Stimulated activated CD8-positive, alpha-beta memory T cell treated with anti-CD3 and anti-CD28 coated beads, Interleukin-2, amount 100 ng/mL, for 1 hour (primary cell): Measurements from ENCODE around the gene MARF1.
"Not testable (repeated sequence)": the region's sequence is repeated elsewhere in the genome, so short reads cannot be mapped to it uniquely, and the experiment has no call there.

Experiments used
- DNase-seq, 2 donors: peaks; one replicate each; pipeline ENCODE4 v3.0.0-alpha.2; 2020; ENCODE audit warnings: low read depth in 2 of 2

Gene MARF1, protein sequence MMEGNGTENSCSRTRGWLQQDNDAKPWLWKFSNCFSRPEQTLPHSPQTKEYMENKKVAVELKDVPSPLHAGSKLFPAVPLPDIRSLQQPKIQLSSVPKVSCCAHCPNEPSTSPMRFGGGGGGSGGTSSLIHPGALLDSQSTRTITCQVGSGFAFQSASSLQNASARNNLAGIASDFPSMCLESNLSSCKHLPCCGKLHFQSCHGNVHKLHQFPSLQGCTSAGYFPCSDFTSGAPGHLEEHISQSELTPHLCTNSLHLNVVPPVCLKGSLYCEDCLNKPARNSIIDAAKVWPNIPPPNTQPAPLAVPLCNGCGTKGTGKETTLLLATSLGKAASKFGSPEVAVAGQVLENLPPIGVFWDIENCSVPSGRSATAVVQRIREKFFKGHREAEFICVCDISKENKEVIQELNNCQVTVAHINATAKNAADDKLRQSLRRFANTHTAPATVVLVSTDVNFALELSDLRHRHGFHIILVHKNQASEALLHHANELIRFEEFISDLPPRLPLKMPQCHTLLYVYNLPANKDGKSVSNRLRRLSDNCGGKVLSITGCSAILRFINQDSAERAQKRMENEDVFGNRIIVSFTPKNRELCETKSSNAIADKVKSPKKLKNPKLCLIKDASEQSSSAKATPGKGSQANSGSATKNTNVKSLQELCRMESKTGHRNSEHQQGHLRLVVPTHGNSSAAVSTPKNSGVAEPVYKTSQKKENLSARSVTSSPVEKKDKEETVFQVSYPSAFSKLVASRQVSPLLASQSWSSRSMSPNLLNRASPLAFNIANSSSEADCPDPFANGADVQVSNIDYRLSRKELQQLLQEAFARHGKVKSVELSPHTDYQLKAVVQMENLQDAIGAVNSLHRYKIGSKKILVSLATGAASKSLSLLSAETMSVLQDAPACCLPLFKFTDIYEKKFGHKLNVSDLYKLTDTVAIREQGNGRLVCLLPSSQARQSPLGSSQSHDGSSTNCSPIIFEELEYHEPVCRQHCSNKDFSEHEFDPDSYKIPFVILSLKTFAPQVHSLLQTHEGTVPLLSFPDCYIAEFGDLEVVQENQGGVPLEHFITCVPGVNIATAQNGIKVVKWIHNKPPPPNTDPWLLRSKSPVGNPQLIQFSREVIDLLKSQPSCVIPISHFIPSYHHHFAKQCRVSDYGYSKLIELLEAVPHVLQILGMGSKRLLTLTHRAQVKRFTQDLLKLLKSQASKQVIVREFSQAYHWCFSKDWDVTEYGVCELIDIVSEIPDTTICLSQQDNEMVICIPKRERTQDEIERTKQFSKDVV (N-terminal part only)

DNA sequence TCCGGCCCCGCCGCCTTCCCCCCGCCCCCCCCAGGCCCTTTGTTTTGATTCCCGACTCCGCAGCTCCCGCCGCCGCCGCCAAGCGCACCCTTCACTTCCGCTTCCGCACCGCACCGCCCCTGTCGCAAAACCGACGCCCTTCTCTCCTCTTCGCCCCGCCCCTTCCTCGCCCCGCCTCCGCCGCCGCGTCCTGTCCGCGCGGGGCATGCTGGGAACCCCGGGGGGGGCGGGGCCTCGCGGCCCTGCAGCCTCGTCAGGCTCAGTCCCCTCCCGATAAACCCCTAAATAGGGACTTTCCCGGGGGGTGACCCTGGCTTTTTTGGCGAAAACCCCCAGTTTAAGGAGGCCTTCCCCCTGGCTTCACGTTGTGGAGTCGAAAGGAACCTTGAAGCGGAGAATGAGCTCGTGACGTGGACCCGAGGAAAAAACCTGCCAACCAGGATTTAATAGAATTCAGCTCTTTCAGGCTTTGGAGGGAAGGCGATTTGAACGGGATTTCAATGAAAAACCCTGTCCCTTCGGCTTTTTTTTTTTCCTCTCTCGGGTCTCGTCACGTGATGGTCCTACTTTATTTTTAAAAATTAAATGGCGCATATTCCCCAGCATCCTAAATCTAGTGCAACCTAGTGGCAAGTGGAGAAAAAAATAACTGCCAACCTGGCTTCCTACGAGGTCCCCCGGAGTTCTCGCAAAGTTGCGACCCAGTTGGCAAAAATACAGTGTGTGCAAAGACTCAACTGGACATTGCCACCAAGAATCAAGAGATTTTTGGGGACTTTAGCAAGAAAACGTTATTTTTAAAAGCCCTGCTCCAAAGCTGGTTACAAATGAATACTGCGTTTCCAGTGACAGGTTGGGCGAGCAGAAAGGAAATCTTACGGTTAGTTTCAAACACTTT lies at the start of gene MARF1:
MARF1 (minus strand) TSS at position 107 of the 898 bp plus-strand sequence. CDS start 3,921 bp downstream, outside the sequence.
- DNase-seq, result peak; percentile 99 to 100

DNA sequence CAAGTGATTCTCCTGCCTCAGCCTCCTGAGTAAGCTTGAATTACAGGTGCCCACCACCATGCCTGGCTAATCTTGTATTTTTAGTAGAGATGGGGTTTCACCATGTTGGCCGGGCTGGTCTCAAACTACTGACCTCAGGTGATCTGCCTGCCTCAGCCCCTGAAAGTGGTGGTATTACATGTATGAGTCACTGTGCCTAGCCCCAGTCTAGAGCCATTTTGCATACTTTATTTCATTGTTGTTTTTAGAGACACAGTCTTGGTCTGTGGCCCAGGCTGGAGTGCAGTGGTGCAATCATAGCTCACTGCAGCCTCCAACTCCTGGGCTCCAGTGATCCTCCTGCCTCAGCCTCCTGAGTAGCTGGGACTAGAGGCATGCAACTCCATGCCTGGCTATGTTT lies 49.6 kb upstream of the MARF1 start:
- not testable (repeated sequence) for DNase-seq

DNA sequence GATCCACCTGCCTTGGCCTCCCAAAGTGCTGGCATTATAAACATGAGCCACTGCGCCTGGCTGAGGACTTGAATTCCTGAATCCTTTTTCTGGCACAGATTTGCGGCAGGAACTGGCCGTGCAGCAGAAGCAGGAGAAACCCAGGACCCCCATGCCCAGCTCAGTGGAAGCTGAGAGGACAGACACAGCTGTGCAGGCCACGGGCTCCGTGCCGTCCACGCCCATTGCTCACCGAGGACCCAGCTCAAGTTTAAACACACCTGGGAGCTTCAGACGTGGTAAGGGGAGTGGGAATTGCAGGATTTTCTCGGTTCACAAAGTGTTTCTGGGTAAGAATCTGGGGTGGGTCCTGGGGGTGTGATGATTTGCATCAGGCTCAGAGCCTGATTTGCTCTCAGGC lies 48.1 kb upstream of the MARF1 start:
- no peak for DNase-seq

DNA sequence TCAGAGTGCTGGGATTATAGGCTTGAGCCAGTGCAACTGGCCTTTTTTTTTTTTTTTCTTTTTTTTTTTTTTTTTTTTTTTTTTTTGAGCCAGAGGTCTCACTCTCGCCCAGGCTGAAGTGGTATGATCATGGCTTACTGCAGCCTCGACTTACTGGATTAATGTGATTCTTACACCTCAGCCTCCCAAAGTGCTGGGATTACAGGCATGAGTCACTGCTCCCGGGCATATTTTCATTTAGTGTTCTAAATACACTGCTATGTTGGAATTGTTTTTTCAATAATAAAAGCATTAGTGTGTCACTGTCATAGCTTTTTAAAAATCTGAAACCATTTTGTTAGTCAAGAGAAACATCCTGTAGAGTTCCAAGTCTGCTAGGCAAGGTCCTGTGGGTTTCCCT lies 47.3 kb upstream of the MARF1 start:
- DNase-seq, result no peak

DNA sequence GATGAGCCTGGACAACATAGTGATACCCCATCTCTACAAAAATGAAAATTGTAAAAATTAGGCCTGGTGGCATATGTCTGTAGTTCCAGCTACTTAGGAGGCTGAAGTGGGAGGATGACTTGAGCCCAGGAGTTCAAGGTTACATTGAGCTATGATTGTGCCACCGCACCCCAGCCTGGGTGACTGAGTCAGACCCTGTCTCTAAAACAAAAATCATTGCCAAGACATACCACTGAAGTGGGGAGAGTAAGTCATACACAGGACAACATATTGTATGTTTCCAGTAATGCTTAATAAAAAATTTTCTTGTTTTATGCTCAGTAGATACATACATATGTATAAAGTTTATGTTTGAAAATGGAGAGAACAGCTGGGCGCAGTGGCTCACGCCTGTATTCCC lies 46.3 kb upstream of the MARF1 start:
- no peak for DNase-seq

DNA sequence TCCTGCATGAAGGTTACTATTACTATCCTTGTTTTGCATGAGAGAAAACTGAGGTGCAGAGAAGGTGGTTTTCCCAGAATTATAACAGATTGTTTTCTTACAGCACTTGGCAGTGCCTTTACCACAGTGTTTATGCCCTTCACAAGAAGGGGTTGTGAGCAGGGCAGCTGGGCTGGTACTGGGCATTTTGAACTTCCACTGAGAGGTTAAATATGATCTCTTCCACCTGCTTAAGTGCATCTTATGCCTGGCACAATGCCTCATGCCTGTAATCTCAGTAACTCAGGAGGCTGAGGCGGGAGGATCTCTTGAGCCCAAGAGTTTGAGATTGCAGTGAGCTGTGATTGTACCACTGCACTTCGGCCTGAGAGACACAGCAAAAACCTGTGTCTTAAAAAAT lies 43.3 kb upstream of the MARF1 start:
- no peak for DNase-seq

DNA sequence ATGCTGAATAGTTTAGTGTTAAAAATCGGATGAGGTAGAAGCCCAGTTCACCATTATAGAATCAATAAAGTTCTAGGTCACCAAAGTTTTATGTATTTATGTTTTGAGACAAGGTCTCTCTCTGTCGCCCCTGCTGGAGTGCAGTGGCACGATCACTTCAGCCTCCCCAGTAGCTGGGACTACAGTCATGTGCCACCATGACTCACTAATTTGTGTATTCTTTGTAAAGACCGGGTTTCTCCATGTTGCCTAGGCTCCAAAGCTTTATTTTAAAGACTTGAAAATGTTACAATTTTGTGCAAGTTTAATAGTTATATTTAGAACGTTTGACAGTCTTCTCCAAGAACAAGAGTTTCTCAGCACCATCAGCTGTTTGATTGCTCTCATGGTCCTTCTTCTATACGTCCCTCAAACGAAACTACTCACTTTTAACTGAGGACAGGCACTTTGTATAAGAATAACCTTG lies 39.2 kb upstream of the MARF1 start:
- DNase-seq, result peak in 1 of 2 donors; percentile 6

DNA sequence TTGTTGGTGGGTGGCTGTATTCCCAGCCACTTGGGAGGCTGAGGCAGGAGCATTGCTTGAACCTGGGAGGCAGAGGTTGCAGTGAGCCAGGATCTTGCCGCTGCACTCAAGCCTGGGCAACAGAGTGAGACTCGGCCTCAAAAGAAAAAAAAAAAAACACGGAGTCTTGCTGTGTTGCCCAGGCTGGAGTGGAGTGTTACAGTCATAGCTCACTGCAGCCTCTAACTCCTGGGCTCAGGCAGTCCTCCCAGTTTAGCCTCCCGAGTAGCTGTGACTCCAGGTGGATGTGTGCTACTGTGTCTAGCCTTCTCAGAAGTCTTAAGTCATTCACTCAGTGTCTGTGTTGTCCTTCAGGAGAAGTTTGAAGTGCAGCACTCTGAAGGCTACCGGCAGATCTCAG lies 34.5 kb upstream of the MARF1 start:
- DNase-seq, result no peak

DNA sequence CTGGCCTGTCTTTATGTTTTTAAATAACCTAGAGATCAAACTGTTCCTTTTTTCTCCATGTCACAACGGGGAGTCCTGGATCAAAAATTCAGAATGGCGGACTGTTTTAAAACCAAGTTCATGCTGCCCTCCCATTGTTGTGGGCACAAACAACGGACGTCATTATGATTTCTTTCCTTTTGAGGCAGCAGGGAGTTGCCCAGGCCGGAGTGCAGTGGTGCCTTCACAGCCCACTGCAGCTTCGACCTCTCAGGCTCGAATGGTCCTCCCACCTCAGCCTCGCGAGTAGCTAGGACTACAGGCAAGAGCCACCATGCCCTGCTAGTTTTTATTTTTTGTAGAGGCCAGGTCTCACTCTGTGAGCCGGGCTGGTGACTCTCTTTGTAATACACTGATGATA lies 33.6 kb upstream of the MARF1 start:
- no peak for DNase-seq

DNA sequence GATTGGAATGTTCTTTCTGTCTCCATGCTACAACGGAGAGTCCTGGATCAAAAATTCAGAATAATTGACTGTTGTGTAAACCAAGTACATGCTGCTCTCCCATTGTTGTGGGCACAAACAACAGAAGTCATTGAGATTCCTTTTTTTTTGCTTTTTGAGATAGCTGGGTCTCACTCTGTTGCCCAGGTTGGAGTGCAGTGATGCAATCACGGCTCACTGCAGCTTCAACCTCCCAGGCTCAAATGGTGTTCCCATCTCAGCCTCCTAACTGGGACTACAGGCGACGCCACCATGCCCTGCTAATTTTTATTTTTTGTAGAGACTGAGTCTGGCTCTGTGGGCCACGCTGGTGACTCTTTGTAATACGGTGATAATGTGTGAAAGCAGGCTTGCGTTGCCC lies 31.6 kb upstream of the MARF1 start:
- DNase-seq, result no peak

DNA sequence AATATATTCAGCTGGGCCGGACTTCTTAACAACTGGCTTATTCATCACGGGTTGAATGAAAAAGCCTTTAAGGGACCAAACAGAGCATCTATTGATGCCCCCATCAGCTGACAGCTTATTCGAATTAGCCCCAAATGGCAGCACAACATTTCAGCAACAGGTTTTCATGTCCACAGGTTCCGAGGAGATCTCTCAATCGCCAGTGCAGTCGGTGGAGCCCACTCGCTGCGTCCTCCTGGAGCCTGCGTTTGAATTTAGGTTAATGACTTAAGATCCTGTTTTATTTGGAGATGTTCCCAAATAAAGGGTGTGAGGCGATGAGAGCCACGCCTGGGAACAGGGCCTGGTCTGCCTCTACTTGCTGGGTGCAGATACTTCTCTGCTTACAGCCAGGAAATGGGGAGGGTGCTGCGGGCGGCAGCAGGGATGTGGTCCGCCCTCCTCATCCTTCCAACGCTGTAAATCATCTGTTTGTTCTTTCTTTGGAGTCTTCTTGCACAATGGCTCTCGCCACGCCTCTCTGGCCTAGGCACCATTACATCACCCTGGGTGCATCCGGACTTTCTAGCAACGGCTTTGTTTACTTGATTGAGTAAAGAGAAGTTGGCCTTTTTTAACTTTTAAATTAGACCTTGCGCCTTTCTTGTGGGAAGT lies 29.7 kb upstream of the MARF1 start:
- peak; percentile 24 to 44 for DNase-seq

DNA sequence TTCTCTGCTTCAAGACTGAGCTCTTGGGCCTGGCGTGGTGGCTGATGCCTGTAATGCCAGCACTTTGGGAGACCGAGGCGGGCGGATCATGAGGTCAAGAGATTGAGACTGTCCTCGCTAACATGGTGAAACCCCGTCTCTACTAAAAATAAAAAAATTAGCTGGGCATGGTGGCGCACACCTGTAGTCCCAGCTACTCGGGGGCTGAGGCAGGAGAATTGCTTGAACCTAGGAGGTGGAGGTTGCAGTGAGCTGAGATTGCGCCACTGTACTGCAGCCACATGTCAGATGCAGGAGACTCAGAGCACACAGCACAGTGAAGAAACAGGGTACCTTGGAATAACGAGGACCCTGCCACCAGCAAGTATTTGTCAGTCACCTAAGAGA lies 29.2 kb upstream of the MARF1 start:
- not testable (repeated sequence) for DNase-seq

DNA sequence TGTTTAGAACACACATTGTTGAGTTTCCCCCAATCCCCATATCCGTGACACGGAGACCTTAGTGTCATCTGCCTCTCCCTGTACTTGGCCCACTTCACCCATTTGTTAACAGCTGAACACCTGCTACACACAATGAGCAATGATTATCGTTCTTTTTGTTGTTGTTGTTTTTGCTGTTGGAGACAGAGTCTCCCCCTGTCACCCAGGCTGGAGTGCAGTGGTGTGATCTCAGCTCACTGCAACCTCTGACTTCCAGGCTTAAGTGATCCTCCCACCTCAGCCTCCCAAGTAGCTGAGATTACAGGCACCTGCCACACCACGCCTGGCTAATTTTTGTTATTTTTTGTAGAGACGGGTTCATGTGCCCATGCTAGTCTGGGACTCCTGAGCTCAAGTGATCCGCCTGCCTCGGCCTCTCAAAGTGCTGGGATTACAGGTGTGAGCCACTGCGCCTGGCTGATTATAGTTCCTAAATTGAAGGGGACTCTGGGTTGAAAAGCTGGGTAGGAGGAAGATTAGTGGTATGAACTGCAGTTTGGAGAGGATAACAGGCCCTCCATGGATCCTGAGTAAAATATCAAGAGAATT lies 28.7 kb upstream of the MARF1 start:
- no peak for DNase-seq

DNA sequence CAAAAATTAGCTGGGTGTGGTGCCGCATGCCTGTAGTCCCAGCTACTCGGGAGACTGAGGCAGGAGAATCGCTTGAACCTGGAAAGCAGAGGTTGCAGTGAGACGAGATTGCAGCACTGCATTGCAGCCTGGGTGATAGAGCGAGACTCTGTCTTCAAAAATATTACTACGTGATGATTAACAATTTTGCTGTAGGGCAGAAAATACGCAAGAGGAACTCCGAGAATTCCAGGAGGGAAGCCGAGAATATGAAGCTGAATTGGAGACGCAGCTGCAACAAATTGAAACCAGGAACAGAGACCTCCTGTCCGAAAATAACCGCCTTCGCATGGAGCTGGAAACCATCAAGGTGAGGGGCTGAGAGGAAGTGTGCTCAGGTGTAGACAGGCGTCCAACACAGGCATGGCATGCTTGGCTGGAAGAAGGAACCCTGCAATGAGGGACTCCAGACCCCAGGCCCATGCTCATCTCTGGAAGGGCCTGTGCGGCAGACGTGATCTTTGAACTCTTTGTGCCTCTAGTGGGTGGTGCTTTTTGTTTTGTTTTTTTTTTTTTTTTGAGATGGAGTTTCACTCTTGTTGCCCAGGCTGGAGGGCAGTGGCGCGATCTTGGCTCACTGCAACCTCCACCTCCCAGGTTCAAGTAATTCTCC lies 24.3 kb upstream of the MARF1 start:
- no peak for DNase-seq

DNA sequence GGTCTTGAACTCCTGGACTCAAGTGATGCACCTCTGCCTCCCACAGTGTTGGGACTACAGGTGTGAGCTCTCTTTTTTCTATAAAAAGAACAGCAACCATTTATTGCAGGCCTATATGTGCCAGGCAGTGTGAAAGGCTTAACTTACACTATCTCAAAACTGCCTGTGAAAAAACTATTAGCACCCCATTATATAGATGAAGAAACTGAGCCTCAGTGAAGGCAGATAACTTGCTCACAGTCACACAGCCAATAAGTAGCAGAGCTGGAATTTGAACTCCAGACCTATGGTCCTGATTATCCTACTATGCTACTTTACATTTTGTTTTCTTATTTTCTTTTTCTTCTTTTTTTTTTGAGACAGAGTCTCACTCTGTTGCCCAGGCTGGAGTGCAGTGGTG lies 22.2 kb upstream of the MARF1 start:
- no peak for DNase-seq

DNA sequence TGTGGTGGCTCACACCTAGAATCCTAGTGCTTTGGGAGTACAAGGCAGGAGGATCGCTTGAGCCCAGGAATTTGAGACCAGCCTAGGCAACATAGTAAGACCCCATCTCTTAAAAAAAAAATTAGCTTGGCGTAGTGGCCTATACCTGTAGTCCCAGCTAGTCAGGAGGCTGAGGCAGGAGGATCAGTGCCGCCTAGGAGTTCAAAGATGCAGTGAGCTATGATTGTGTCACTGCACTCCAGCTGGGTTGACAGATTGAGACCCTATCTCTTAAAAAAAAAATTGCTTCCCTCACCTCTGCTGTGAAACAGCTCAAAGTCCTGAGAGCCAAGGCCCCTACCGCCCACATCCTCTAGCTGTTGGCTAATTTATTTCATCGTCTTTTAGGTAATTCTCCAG lies 17.2 kb upstream of the MARF1 start:
- no peak for DNase-seq

DNA sequence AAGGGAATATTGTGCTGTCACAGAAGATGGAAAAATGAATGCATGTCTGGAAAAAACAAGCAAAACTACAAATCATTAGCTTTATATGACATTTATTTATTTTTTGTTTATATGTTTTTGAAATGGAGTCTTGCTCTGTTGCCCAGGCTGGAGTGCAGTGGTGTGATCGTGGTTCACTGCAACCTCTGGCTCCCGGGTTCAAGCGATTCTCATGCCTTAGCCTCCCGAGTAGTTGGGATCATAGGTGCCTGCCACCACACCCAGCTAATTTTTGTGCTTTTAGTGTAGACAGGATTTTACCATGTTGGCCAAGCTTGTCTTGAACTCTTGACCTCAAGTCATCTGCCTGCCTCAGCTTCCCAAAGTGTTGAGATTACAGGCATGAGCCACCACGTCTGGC lies 15.6 kb upstream of the MARF1 start:
- DNase-seq, result no peak

DNA sequence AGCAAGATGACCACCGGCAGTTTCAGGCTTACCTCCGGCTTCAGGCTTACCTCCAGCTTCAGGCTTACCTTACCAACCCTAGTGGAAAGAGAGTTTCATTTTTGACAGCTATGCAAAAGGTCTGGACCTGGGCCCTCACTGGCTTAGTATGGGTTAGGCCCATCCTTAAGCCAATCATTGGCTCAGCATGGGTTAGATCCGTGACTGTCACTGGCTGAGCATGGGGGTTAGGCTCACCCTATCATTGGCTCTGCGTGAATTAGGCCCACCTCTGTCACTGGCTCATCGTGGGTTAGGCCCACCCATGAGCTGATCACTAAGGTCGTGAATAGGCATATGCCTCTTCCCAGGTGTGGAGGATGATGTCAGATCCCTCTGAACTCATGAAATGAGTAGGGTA lies 15.2 kb upstream of the MARF1 start:
- DNase-seq, result no peak

DNA sequence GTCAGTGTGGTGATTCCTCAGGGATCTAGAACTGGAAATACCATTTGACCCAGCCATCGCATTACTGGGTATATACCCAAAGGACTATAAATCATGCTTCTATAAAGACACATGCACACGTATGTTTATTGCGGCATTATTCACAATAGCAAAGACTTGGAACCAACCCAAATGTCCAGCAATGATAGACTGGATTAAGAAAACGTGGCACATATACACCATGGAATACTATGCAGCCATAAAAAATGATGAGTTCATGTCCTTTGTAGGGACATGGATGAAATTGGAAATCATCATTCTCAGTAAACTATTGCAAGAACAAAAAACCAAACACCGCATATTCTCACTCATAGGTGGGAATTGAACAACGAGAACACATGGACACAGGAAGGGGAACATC lies 12.6 kb upstream of the MARF1 start:
- not testable (repeated sequence) for DNase-seq

DNA sequence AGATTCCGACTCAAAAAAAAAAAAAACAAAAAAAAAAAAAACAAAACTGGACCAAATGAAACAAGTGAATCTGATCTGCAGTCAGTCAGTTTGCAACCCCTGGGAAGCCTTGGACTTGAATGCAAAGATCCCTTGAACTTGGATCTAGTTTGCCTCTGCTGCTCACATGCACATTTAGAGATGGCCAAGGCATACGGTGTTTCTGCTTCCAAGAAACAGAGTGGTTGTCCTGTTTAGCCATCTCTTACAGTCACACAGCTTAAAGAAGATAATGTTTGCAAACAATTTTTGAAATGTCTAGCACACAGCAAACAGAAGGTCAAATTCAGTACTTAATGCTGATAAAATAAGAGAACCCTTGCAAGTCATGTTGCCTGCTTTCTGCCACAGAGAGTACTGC lies 11.6 kb upstream of the MARF1 start:
- DNase-seq, result no peak
